K562 (cell line): ENCODE measurements around the gene OR52A5. TPM values are rescaled to one million over a fixed set of nuclear protein-coding genes. Genes with fewer than 3 reads are reported as not detected.

Experiments used
- FOXM1 ChIP-seq, 2 experiments: fragments of 450-650 bp in 1 of 2; sonication (generic) in 1 of 2; formaldehyde crosslinking in 1 of 2; IDR thresholded peaks; 2 replicates each; pipeline versions ENCODE4 v1.6.1 to v1.9.0; 2017 to 2022; ENCODE audit warnings: low read depth in 2 of 2, mild to moderate bottlenecking in 2 of 2, missing genetic modification reagents in 1 of 2, moderate library complexity in 1 of 2
- MEIS2 ChIP-seq: fragments of 450-650 bp; IDR thresholded peaks from 2 replicates; pipeline ENCODE4 v1.6.1; 2014; ENCODE audit warnings: mild to moderate bottlenecking; ENCODE audit not compliant: partially characterized antibody
- ZNF140 ChIP-seq: fragments of 250-450 bp; sonication (Bioruptor Pico); IDR thresholded peaks from 2 replicates; pipeline ENCODE4 v1.8.0; 2021; ENCODE audit warnings: moderate library complexity, mild to moderate bottlenecking, inconsistent platforms
- polyA plus RNA-seq, 8 experiments: library from polyadenylated mRNA; depleted of rRNA in 4 of 8; stranded (reverse) in 5 of 8; unstranded in 3 of 8; fragments of >200 nt; fragmentation: Nextera tagmentation in 2 of 8; fragmentation: Illumina TruSeq in 1 of 8; extraction: Ambion mirVana in 2 of 8; extraction: Trizol in 1 of 8; gene quantifications; 2 replicates each; pipeline versions ENCODE4 v1.2.1 to v1.2.3, GENCODE V29; 2011 to 2014; ENCODE audit warnings: inconsistent platforms in 1 of 8, missing spikeins in 1 of 8
- total RNA-seq, 7 experiments: library from RNA; depleted of rRNA in 6 of 7; stranded (reverse); fragments of >200 nt in 6 of 7; fragmentation: Illumina TruSeq in 2 of 7; extraction: Trizol in 2 of 7; gene quantifications; 2 replicates each; pipeline versions ENCODE4 v1.2.1 to v1.2.3, GENCODE V29; 2011 to 2021; ENCODE audit warnings: low replicate concordance in 1 of 7
- TF ChIP-seq, protein P1 (sequence below): sonication (generic); formaldehyde crosslinking; IDR thresholded peaks from 2 replicates; pipeline ENCODE4 v1.8.0; 2023; ENCODE audit warnings: mild to moderate bottlenecking, missing genetic modification reagents
- TF ChIP-seq, protein P2 (sequence below): fragments of 250-450 bp; sonication (Bioruptor Pico); IDR thresholded peaks from 2 replicates; pipeline ENCODE4 v1.4.0; 2020
- TF ChIP-seq, protein P3 (sequence below), 2 experiments: fragments of 450-650 bp in 1 of 2; sonication (generic) in 1 of 2; formaldehyde crosslinking in 1 of 2; IDR thresholded peaks; 2 replicates each; pipeline versions ENCODE4 v1.7.1 to v1.9.0; 2016 to 2022; ENCODE audit warnings: inconsistent platforms in 1 of 2, mild to moderate bottlenecking in 1 of 2, missing genetic modification reagents in 1 of 2

Gene OR52A5
- total and polyA plus RNA-seq, 9 of the 15 experiments (the other 6 are each of a cell fraction or from before 2014, with no cell fraction given) = 0.04 to 1.1 (median 0.94) TPM; not detected in 6

DNA sequence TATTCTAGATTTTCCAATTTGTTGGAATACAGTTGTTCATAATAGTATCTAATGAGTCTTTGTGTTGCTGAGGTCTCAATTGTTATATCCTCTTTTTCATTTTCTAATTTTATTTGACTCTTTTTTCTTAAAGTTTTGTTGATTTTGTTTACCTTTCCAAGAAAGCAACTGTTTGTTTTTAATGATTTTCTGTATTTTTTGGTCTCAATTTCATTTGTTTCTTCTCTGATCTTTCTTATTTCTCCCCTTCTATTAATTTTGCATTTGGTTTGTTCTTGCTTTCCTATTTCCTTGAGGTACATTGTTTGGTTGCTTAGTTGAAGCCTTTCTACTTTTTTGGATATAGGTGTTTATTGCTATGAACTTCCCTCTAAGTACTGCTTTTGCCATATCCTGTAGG lies 21.6 kb upstream of the OR52A5 start (continued):
- TF ChIP-seq, protein P1, sequence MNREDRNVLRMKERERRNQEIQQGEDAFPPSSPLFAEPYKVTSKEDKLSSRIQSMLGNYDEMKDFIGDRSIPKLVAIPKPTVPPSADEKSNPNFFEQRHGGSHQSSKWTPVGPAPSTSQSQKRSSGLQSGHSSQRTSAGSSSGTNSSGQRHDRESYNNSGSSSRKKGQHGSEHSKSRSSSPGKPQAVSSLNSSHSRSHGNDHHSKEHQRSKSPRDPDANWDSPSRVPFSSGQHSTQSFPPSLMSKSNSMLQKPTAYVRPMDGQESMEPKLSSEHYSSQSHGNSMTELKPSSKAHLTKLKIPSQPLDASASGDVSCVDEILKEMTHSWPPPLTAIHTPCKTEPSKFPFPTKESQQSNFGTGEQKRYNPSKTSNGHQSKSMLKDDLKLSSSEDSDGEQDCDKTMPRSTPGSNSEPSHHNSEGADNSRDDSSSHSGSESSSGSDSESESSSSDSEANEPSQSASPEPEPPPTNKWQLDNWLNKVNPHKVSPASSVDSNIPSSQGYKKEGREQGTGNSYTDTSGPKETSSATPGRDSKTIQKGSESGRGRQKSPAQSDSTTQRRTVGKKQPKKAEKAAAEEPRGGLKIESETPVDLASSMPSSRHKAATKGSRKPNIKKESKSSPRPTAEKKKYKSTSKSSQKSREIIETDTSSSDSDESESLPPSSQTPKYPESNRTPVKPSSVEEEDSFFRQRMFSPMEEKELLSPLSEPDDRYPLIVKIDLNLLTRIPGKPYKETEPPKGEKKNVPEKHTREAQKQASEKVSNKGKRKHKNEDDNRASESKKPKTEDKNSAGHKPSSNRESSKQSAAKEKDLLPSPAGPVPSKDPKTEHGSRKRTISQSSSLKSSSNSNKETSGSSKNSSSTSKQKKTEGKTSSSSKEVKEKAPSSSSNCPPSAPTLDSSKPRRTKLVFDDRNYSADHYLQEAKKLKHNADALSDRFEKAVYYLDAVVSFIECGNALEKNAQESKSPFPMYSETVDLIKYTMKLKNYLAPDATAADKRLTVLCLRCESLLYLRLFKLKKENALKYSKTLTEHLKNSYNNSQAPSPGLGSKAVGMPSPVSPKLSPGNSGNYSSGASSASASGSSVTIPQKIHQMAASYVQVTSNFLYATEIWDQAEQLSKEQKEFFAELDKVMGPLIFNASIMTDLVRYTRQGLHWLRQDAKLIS (CRISPR knock-in tag) = no peak
- TF ChIP-seq MEIS2 (no peak), FOXM1 (IDR thresholded peaks at IDR 0.05; ENCODE audit: low read depth) (no peak), FOXM1 (CRISPR knock-in tag; IDR thresholded peaks at IDR 0.05; ENCODE audit: low read depth) (no peak), ZNF140 (no peak)
- TF ChIP-seq, protein P2, sequence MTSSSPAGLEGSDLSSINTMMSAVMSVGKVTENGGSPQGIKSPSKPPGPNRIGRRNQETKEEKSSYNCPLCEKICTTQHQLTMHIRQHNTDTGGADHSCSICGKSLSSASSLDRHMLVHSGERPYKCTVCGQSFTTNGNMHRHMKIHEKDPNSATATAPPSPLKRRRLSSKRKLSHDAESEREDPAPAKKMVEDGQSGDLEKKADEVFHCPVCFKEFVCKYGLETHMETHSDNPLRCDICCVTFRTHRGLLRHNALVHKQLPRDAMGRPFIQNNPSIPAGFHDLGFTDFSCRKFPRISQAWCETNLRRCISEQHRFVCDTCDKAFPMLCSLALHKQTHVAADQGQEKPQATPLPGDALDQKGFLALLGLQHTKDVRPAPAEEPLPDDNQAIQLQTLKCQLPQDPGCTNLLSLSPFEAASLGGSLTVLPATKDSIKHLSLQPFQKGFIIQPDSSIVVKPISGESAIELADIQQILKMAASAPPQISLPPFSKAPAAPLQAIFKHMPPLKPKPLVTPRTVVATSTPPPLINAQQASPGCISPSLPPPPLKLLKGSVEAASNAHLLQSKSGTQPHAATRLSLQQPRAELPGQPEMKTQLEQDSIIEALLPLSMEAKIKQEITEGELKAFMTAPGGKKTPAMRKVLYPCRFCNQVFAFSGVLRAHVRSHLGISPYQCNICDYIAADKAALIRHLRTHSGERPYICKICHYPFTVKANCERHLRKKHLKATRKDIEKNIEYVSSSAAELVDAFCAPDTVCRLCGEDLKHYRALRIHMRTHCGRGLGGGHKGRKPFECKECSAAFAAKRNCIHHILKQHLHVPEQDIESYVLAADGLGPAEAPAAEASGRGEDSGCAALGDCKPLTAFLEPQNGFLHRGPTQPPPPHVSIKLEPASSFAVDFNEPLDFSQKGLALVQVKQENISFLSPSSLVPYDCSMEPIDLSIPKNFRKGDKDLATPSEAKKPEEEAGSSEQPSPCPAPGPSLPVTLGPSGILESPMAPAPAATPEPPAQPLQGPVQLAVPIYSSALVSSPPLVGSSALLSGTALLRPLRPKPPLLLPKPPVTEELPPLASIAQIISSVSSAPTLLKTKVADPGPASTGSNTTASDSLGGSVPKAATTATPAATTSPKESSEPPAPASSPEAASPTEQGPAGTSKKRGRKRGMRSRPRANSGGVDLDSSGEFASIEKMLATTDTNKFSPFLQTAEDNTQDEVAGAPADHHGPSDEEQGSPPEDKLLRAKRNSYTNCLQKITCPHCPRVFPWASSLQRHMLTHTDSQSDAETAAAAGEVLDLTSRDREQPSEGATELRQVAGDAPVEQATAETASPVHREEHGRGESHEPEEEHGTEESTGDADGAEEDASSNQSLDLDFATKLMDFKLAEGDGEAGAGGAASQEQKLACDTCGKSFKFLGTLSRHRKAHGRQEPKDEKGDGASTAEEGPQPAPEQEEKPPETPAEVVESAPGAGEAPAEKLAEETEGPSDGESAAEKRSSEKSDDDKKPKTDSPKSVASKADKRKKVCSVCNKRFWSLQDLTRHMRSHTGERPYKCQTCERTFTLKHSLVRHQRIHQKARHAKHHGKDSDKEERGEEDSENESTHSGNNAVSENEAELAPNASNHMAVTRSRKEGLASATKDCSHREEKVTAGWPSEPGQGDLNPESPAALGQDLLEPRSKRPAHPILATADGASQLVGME = no peak
- TF ChIP-seq, protein P3, sequence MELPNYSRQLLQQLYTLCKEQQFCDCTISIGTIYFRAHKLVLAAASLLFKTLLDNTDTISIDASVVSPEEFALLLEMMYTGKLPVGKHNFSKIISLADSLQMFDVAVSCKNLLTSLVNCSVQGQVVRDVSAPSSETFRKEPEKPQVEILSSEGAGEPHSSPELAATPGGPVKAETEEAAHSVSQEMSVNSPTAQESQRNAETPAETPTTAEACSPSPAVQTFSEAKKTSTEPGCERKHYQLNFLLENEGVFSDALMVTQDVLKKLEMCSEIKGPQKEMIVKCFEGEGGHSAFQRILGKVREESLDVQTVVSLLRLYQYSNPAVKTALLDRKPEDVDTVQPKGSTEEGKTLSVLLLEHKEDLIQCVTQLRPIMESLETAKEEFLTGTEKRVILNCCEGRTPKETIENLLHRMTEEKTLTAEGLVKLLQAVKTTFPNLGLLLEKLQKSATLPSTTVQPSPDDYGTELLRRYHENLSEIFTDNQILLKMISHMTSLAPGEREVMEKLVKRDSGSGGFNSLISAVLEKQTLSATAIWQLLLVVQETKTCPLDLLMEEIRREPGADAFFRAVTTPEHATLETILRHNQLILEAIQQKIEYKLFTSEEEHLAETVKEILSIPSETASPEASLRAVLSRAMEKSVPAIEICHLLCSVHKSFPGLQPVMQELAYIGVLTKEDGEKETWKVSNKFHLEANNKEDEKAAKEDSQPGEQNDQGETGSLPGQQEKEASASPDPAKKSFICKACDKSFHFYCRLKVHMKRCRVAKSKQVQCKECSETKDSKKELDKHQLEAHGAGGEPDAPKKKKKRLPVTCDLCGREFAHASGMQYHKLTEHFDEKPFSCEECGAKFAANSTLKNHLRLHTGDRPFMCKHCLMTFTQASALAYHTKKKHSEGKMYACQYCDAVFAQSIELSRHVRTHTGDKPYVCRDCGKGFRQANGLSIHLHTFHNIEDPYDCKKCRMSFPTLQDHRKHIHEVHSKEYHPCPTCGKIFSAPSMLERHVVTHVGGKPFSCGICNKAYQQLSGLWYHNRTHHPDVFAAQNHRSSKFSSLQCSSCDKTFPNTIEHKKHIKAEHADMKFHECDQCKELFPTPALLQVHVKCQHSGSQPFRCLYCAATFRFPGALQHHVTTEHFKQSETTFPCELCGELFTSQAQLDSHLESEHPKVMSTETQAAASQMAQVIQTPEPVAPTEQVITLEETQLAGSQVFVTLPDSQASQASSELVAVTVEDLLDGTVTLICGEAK (IDR thresholded peaks at IDR 0.05) = no peak
- TF ChIP-seq, protein P3 (CRISPR knock-in tag; IDR thresholded peaks at IDR 0.05) = no peak
